GM18907 (cell line): Measurements from ENCODE around the gene CTSH.
"Not testable (repeated sequence)": the region's sequence is repeated elsewhere in the genome, so short reads cannot be mapped to it uniquely, and the experiment has no call there.

ENCODE experiments used
- ATAC-seq: cut with Tn5 transposase; IDR thresholded peaks from one replicate; pipeline ENCODE4 v1.9.1; 2021; ENCODE audit warnings: mild to moderate bottlenecking, moderate library complexity; ENCODE audit not compliant: unreplicated experiment

CTSH gene

GRCh38 chr15:78944202-78944625 lies 632 bp downstream of the CTSH start:
- peak; percentile 27 for ATAC-seq

GRCh38 chr15:78943692-78944091 lies 1.2 kb downstream of the CTSH start:
- no peak for ATAC-seq

GRCh38 chr15:78942741-78943140 lies 2.1 kb downstream of the CTSH start:
- no peak for ATAC-seq

- peak; percentile 66 for ATAC-seq
Measured at GRCh38 chr15:78938658-78939488, 6.0 kb downstream of the CTSH start.

GRCh38 chr15:78937132-78937739 lies 7.6 kb downstream of the CTSH start:
- no peak for ATAC-seq

GRCh38 chr15:78934655-78935023 lies 10.2 kb downstream of the CTSH start:
- no peak for ATAC-seq

- no peak for ATAC-seq
Measured at GRCh38 chr15:78933823-78934654, 10.8 kb downstream of the CTSH start.

GRCh38 chr15:78933187-78933822 lies 11.5 kb downstream of the CTSH start:
- ATAC-seq = no peak

- ATAC-seq = no peak
Measured at GRCh38 chr15:78932258-78932808, 12.5 kb downstream of the CTSH start.

- ATAC-seq = no peak
Measured at GRCh38 chr15:78931439-78932257, 13.2 kb downstream of the CTSH start.

- ATAC-seq = no peak
Measured at GRCh38 chr15:78930577-78931388, 14.1 kb downstream of the CTSH start.

GRCh38 chr15:78929536-78930264 lies 15.1 kb downstream of the CTSH start:
- ATAC-seq = no peak

- ATAC-seq = no peak
Measured at GRCh38 chr15:78928616-78929093, 16.2 kb downstream of the CTSH start.

GRCh38 chr15:78928176-78928575 lies 16.7 kb downstream of the CTSH start:
- ATAC-seq = not testable (repeated sequence)

GRCh38 chr15:78927077-78927790 lies 17.6 kb downstream of the CTSH start:
- no peak for ATAC-seq

GRCh38 chr15:78925956-78926743 lies 18.7 kb downstream of the CTSH start:
- no peak for ATAC-seq

- ATAC-seq = no peak
Measured at GRCh38 chr15:78925076-78925624, 19.7 kb downstream of the CTSH start.
